GM19035 (cell line): Measurements from ENCODE around the gene SERPINA10.

Experiments used
- ATAC-seq: cut with Tn5 transposase; IDR thresholded peaks from one replicate; pipeline ENCODE4 v1.9.1; 2021; ENCODE audit not compliant: unreplicated experiment

Gene SERPINA10

GRCh38 chr14:94292872-94293577 lies at the start of gene SERPINA10:
SERPINA10 (minus strand) TSS chr14:94293268; CDS start chr14:94290593, 2,675 bp downstream.
- ATAC-seq = no peak

GRCh38 chr14:94342334-94342934 lies 49.4 kb upstream of the SERPINA10 start:
- ATAC-seq = no peak

GRCh38 chr14:94341656-94342333 lies 48.7 kb upstream of the SERPINA10 start:
- ATAC-seq = no peak

- no peak for ATAC-seq
Observed at GRCh38 chr14:94340533-94340932, 47.5 kb upstream of the SERPINA10 start.

- no peak for ATAC-seq
Observed at GRCh38 chr14:94338023-94338422, 45.0 kb upstream of the SERPINA10 start.

GRCh38 chr14:94337274-94337673 lies 44.2 kb upstream of the SERPINA10 start:
- ATAC-seq = no peak

- no peak for ATAC-seq
Observed at GRCh38 chr14:94334872-94335271, 41.8 kb upstream of the SERPINA10 start.

GRCh38 chr14:94332587-94332986 lies 39.5 kb upstream of the SERPINA10 start:
- no peak for ATAC-seq

- ATAC-seq = no peak
Observed at GRCh38 chr14:94332063-94332583, 39.1 kb upstream of the SERPINA10 start.

- no peak for ATAC-seq
Observed at GRCh38 chr14:94331462-94331861, 38.4 kb upstream of the SERPINA10 start.

- ATAC-seq = no peak
Observed at GRCh38 chr14:94330857-94331256, 37.8 kb upstream of the SERPINA10 start.

- ATAC-seq = no peak
Observed at GRCh38 chr14:94330432-94330831, 37.4 kb upstream of the SERPINA10 start.

GRCh38 chr14:94329857-94330256 lies 36.8 kb upstream of the SERPINA10 start:
- ATAC-seq = no peak

- no peak for ATAC-seq
Observed at GRCh38 chr14:94328196-94328595, 35.1 kb upstream of the SERPINA10 start.

GRCh38 chr14:94322648-94323570 lies 29.8 kb upstream of the SERPINA10 start, which contains the start of gene SERPINA6:
SERPINA6 (minus strand) TSS chr14:94323336; CDS start chr14:94314648, 8,688 bp downstream.
- no peak for ATAC-seq

GRCh38 chr14:94321421-94322271 lies 28.6 kb upstream of the SERPINA10 start:
- no peak for ATAC-seq

- no peak for ATAC-seq
Observed at GRCh38 chr14:94320243-94320642, 27.2 kb upstream of the SERPINA10 start.

- no peak for ATAC-seq
Observed at GRCh38 chr14:94317259-94317658, 24.2 kb upstream of the SERPINA10 start.

GRCh38 chr14:94316692-94317091 lies 23.6 kb upstream of the SERPINA10 start:
- no peak for ATAC-seq

- no peak for ATAC-seq
Observed at GRCh38 chr14:94314890-94315289, 21.8 kb upstream of the SERPINA10 start.
